Measurements from ENCODE around the gene SLX9.
A peak's percentile ranks its signal among the peaks of the same experiment; 100 is the strongest.

The SLX9 gene

DNA sequence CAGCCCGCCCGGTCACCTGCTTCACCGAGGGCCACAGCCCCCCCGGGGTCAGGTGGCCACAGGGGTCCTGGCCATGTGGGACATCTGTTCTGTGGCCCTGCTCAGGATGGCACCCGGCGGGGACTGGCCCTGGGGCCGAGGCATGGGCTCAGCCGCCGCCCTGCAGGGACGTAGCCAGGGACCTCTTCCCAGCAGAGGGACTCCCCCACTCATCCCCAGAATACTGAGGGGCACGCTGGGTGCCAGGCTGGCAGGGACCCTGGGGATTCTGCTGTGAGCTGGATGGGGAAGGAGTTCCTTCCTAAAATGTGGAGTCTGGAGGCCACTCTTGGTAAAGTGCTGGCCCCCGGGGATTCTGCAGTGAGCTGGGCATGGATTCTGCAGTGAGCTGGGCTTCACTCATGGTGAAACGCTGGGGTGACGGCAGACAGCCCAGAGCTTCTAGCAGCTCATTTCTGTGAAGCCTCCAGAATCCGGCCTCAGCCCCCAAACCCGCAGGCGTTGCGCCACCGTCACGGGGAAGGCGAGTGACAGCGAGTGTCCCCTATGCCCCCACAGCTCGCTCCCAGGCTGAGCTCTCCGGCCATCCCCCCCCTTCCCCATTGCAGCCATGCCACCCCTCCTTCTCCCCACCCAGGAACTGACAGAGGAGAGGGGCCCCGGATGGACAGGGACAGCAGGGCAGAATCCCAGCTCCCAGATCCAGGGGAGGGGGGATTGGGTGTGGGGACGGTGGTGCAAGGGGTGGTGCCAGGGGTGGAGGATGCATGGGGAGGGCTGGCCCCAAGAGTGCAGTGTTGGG lies 20.5 kb upstream of the SLX9 start:
- no peak overlapping the region for H2AFZ ChIP-seq (ENCODE audit: low read depth, low read length)
- no peaks in the 10 kb centered on the region for H3K79me1 ChIP-seq (replicated peaks; ENCODE audit: low read length, poor library complexity, severe bottlenecking)
- H3K23ac ChIP-seq (ENCODE audit: low read length in 2 of 2) = no peak overlapping the region
- WGBS = 64% methylated on average over 13 of the region's 26 CpGs
- H2BK15ac ChIP-seq (ENCODE audit: low read depth, poor library complexity, severe bottlenecking) = no peak overlapping the region
- H3K36me3 ChIP-seq (ENCODE audit: control insufficient read depth in 1 of 2, insufficient read depth in 2 of 2, low read depth in 1 of 2, low read length in 2 of 2) = no peaks in the 10 kb centered on the region
- H3K4me1 ChIP-seq (ENCODE audit: control insufficient read depth, insufficient read depth, low read depth, low read length) = no peaks in the 10 kb centered on the region
- no peak overlapping the region for H3K18ac ChIP-seq (ENCODE audit: low read depth in 1 of 2, low read length in 2 of 2)
- no peak overlapping the region for H2AK5ac ChIP-seq (ENCODE audit: low read length, severe bottlenecking)
- DNase-seq = no peak
- no peak overlapping the region for H3K4me3 ChIP-seq (ENCODE audit: insufficient read depth in 1 of 2, low read depth in 1 of 2, low read length in 2 of 2)
- H3K4ac ChIP-seq (ENCODE audit: low read depth in 1 of 2, low read length in 2 of 2) = no peak overlapping the region
- no peak overlapping the region for H2BK120ac ChIP-seq (ENCODE audit: low read depth, low read length)
- H2BK5ac ChIP-seq (ENCODE audit: low read depth, low read length, poor library complexity, severe bottlenecking) = no peak overlapping the region
- no peak overlapping the region for H3K14ac ChIP-seq (ENCODE audit: low read length in 2 of 2)
- H3K4me2 ChIP-seq (ENCODE audit: low read length, poor library complexity, severe bottlenecking) = no peak overlapping the region
- no peak overlapping the region for H4K8ac ChIP-seq (ENCODE audit: low read length)
- H3K27me3 ChIP-seq (ENCODE audit: control insufficient read depth in 1 of 2, insufficient read depth in 1 of 2, low read length in 2 of 2) = peaks cover 67 to 69% of the 10 kb centered on the region in 2 experiments
- H3K9ac ChIP-seq (ENCODE audit: low read length) = no peak overlapping the region
- no peak overlapping the region for H2BK12ac ChIP-seq (ENCODE audit: low read length in 2 of 2)
- H4K91ac ChIP-seq (ENCODE audit: low read length) = no peak overlapping the region
- H3K27ac ChIP-seq (ENCODE audit: low read length, poor library complexity, severe bottlenecking) = no peak overlapping the region
- no peaks in the 10 kb centered on the region for H3K9me3 ChIP-seq (ENCODE audit: control insufficient read depth, low read length)

DNA sequence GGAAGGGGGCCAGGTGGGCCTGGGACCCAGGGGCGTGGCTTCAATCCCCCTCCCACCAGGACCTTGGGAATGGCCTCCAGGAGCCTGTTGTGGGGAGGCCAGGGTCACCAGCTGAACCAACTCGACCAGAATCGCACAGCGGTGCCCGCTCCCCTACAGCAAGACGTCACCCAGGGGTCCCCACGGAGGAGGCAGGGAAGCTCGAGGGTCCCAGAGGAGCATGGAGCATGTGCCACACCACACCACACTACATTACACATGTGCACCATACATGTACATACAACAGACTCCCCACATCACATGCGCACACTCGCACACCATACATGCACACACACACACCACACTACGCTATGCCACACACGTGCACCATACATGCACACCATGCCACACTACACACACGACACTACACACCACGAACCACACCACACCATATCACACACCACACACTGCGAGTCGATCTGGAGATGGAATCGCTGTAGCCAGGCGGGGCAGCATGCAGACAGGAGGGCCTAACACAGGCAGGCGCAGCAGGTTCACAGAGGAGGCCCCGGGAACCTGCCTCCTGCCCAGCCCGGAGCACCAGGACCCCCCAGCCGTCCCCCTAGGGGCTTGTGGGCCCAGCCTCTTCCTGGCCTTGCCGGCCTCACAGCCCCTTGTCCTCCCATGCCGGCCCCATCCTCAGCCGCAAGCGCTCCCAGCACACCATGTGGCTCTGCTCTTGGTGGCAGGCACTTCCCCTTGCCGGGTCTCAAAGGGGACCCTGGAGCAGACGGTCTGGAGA lies 19.7 kb upstream of the SLX9 start:
- Histone ChIP-seq H3K14ac (ENCODE audit: low read length in 2 of 2) (peak overlapping the region in 1 of 2 experiments; percentile 85), H3K4me1 (ENCODE audit: control insufficient read depth, insufficient read depth, low read depth, low read length) (no peaks in the 10 kb centered on the region), H2AFZ (ENCODE audit: low read depth, low read length) (no peak overlapping the region), H3K4me3 (ENCODE audit: insufficient read depth in 1 of 2, low read depth in 1 of 2, low read length in 2 of 2) (peak overlapping the region in 1 of 2 experiments; percentile 14), H3K4me2 (ENCODE audit: low read length, poor library complexity, severe bottlenecking) (no peak overlapping the region), H3K36me3 (ENCODE audit: control insufficient read depth in 1 of 2, insufficient read depth in 2 of 2, low read depth in 1 of 2, low read length in 2 of 2) (no peaks in the 10 kb centered on the region), H2BK120ac (ENCODE audit: low read depth, low read length) (no peak overlapping the region), H3K18ac (ENCODE audit: low read depth in 1 of 2, low read length in 2 of 2) (no peak overlapping the region), H3K27me3 (ENCODE audit: control insufficient read depth in 1 of 2, insufficient read depth in 1 of 2, low read length in 2 of 2) (peaks cover 67 to 75% of the 10 kb centered on the region in 2 experiments), H3K27ac (ENCODE audit: low read length, poor library complexity, severe bottlenecking) (no peak overlapping the region), H3K23ac (ENCODE audit: low read length in 2 of 2) (no peak overlapping the region), H2AK5ac (ENCODE audit: low read length, severe bottlenecking) (no peak overlapping the region), H3K9ac (ENCODE audit: low read length) (no peak overlapping the region), H3K9me3 (ENCODE audit: control insufficient read depth, low read length) (no peaks in the 10 kb centered on the region), H3K4ac (ENCODE audit: low read depth in 1 of 2, low read length in 2 of 2) (no peak overlapping the region), H3K79me1 (replicated peaks; ENCODE audit: low read length, poor library complexity, severe bottlenecking) (no peaks in the 10 kb centered on the region), H2BK15ac (ENCODE audit: low read depth, poor library complexity, severe bottlenecking) (peak overlapping the region; percentile 34), H2BK12ac (ENCODE audit: low read length in 2 of 2) (no peak overlapping the region), H2BK5ac (ENCODE audit: low read depth, low read length, poor library complexity, severe bottlenecking) (no peak overlapping the region), H4K91ac (ENCODE audit: low read length) (peak overlapping the region; percentile 18), H4K8ac (ENCODE audit: low read length) (no peak overlapping the region)
- no peak for DNase-seq
- WGBS = 66% methylated on average over 28 of the region's 28 CpGs

DNA sequence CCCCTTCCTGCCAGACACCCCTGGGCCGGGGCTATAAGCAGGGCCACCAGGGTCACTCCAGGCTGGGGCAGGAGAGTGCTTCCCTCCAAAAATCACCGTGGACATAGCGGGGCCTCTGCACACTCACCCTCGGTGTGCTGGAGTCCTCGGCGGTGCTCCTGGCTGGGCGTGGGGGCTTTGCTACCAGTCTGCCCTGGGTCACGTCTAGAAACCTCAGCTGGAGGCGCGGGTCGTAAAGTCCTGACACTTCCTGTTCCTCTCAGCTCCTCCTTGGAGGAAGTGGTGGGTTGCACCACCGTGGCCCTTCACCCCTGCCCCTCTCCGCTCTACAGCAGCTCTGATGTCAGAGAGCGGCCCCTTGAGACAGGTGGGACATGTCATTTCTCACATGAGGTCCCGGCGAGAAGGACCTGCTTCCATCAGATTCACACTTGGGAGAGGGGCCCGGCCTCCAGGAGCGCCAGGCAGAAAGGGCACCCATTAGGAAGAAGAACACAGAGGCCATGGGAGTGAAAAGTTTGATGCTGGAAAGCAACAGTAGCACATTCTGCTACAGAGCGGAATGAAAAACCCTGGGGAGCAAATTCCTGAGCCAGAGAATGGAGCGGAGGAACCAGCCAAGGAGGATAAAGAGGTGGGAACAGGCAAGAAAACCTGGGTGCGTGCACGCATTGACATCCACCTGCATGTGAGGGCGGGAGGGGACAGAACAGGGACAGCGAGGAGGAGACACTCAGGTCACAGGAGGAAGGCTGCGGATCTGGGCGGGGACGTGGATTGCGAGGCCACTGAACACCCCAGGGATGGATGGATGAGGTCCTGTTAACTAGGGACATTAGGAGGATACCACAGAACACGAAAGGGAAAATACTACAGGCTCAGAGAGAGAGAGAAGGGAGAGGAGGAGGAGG lies 18.9 kb upstream of the SLX9 start, which contains the start of gene ITGB2:
TSS of gene ITGB2 (minus strand) at position 206 of the 911 bp plus-strand sequence. CDS start 10,117 bp downstream, outside the sequence.
- no peak within 1 kb of the TSS for H2BK12ac ChIP-seq (ENCODE audit: low read length in 2 of 2)
- DNase-seq = no peak

More for the DNA sequence above, 18.9 kb upstream of the SLX9 start, which contains the start of gene ITGB2:
- no peak within 1 kb of the TSS for H2BK120ac ChIP-seq (ENCODE audit: low read depth, low read length)
- no peak within 1 kb of the TSS for H3K23ac ChIP-seq (ENCODE audit: low read length in 2 of 2)
- peak within 1 kb of the TSS; percentile 34 for H2BK15ac ChIP-seq (ENCODE audit: low read depth, poor library complexity, severe bottlenecking)
- H2AK5ac ChIP-seq (ENCODE audit: low read length, severe bottlenecking) = no peak within 1 kb of the TSS
- H3K27ac ChIP-seq (ENCODE audit: low read length, poor library complexity, severe bottlenecking) = no peak within 1 kb of the TSS
- H3K4ac ChIP-seq (ENCODE audit: low read depth in 1 of 2, low read length in 2 of 2) = no peak within 1 kb of the TSS
- H3K4me3 ChIP-seq (ENCODE audit: insufficient read depth in 1 of 2, low read depth in 1 of 2, low read length in 2 of 2) = peak within 1 kb of the TSS in 1 of 2 experiments; percentile 14
- H3K4me2 ChIP-seq (ENCODE audit: low read length, poor library complexity, severe bottlenecking) = no peak within 1 kb of the TSS
- WGBS = 65% methylated on average over 28 of the region's 29 CpGs
- H3K79me1 ChIP-seq (replicated peaks; ENCODE audit: low read length, poor library complexity, severe bottlenecking) = no peaks in the 10 kb centered on the region
- H3K27me3 ChIP-seq (ENCODE audit: control insufficient read depth in 1 of 2, insufficient read depth in 1 of 2, low read length in 2 of 2) = peaks cover 67 to 79% of the 10 kb centered on the region in 2 experiments
- no peak within 1 kb of the TSS for H2AFZ ChIP-seq (ENCODE audit: low read depth, low read length)
- H3K4me1 ChIP-seq (ENCODE audit: control insufficient read depth, insufficient read depth, low read depth, low read length) = no peaks in the 10 kb centered on the region
- H3K18ac ChIP-seq (ENCODE audit: low read depth in 1 of 2, low read length in 2 of 2) = no peak within 1 kb of the TSS
- H4K8ac ChIP-seq (ENCODE audit: low read length) = no peak within 1 kb of the TSS
- peak within 1 kb of the TSS in 1 of 2 experiments; percentile 85 for H3K14ac ChIP-seq (ENCODE audit: low read length in 2 of 2)
- H2BK5ac ChIP-seq (ENCODE audit: low read depth, low read length, poor library complexity, severe bottlenecking) = no peak within 1 kb of the TSS
- peak within 1 kb of the TSS; percentile 18 for H4K91ac ChIP-seq (ENCODE audit: low read length)
- no peaks in the 10 kb centered on the region for H3K36me3 ChIP-seq (ENCODE audit: control insufficient read depth in 1 of 2, insufficient read depth in 2 of 2, low read depth in 1 of 2, low read length in 2 of 2)
- H3K9me3 ChIP-seq (ENCODE audit: control insufficient read depth, low read length) = no peaks in the 10 kb centered on the region
- no peak within 1 kb of the TSS for H3K9ac ChIP-seq (ENCODE audit: low read length)

Data from mesenchymal stem cell (in vitro differentiated cells and primary cell).